ENCODE data around the gene FBXW9. TPM values are rescaled to one million over a fixed set of nuclear protein-coding genes. Genes with fewer than 3 reads are reported as not detected.

FBXW9 gene
- total and polyA plus RNA-seq, 2 experiments from 2014 or later, result 6.6 to 19.4 TPM

DNA sequence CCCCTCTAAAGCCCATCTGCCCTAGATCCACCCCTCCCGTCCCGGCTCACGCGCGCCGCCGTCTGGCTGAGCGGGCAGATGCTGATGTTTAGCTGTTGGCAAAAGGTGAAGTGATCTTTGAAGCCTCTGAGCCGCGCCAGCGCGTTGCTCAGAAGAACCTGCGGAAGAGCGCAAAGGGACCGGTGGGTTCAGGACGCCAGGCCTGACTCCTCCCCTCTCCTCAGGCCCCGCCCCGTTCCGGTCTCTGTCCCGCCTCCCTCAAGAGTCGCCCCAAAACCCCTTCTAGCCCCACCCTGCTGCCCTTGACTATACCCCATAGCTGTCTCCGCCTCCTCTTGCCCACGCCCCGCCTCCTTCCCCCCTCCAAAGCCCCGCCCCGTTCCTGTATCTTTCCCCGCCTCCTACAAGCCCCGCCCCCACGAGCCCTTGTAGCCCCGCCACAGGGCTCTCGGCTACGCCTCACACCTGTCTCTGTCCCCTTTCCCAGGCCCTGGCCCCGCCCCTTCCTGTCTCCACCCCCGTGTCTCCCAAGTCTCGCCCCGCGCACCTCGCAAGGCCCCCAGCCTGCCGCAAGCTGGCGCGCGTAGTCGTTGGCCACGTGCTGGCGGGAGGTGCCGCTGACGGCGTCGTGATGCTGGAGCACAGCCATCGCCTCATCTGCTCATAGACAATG, 39.4 kb downstream of the FBXW9 start:
- H3K4me2 ChIP-seq, result peak overlapping the region; percentile 65
- peak overlapping the region; percentile 75 for H3K27ac ChIP-seq (ENCODE audit: low read depth)
- no peaks in the 10 kb centered on the region for H3K9me3 Mint-ChIP-seq
- peaks cover 13% of the 10 kb centered on the region for H3F3A ChIP-seq (replicated peaks; ENCODE audit: low read depth)
- DNase-seq (ENCODE audit: low spot score) (peak; percentile 98), ATAC-seq (peak; percentile 93)
- H3K27me3 Mint-ChIP-seq (ENCODE audit: insufficient read depth, low read depth, poor library complexity), result peaks cover 4% of the 10 kb centered on the region
- TF ChIP-seq POLR2AphosphoS5 (IDR thresholded peaks at IDR 0.05; ENCODE audit: low read depth), result peak; percentile 51; the same call in 1 of the 2 replicates
- TF ChIP-seq, protein P1, sequence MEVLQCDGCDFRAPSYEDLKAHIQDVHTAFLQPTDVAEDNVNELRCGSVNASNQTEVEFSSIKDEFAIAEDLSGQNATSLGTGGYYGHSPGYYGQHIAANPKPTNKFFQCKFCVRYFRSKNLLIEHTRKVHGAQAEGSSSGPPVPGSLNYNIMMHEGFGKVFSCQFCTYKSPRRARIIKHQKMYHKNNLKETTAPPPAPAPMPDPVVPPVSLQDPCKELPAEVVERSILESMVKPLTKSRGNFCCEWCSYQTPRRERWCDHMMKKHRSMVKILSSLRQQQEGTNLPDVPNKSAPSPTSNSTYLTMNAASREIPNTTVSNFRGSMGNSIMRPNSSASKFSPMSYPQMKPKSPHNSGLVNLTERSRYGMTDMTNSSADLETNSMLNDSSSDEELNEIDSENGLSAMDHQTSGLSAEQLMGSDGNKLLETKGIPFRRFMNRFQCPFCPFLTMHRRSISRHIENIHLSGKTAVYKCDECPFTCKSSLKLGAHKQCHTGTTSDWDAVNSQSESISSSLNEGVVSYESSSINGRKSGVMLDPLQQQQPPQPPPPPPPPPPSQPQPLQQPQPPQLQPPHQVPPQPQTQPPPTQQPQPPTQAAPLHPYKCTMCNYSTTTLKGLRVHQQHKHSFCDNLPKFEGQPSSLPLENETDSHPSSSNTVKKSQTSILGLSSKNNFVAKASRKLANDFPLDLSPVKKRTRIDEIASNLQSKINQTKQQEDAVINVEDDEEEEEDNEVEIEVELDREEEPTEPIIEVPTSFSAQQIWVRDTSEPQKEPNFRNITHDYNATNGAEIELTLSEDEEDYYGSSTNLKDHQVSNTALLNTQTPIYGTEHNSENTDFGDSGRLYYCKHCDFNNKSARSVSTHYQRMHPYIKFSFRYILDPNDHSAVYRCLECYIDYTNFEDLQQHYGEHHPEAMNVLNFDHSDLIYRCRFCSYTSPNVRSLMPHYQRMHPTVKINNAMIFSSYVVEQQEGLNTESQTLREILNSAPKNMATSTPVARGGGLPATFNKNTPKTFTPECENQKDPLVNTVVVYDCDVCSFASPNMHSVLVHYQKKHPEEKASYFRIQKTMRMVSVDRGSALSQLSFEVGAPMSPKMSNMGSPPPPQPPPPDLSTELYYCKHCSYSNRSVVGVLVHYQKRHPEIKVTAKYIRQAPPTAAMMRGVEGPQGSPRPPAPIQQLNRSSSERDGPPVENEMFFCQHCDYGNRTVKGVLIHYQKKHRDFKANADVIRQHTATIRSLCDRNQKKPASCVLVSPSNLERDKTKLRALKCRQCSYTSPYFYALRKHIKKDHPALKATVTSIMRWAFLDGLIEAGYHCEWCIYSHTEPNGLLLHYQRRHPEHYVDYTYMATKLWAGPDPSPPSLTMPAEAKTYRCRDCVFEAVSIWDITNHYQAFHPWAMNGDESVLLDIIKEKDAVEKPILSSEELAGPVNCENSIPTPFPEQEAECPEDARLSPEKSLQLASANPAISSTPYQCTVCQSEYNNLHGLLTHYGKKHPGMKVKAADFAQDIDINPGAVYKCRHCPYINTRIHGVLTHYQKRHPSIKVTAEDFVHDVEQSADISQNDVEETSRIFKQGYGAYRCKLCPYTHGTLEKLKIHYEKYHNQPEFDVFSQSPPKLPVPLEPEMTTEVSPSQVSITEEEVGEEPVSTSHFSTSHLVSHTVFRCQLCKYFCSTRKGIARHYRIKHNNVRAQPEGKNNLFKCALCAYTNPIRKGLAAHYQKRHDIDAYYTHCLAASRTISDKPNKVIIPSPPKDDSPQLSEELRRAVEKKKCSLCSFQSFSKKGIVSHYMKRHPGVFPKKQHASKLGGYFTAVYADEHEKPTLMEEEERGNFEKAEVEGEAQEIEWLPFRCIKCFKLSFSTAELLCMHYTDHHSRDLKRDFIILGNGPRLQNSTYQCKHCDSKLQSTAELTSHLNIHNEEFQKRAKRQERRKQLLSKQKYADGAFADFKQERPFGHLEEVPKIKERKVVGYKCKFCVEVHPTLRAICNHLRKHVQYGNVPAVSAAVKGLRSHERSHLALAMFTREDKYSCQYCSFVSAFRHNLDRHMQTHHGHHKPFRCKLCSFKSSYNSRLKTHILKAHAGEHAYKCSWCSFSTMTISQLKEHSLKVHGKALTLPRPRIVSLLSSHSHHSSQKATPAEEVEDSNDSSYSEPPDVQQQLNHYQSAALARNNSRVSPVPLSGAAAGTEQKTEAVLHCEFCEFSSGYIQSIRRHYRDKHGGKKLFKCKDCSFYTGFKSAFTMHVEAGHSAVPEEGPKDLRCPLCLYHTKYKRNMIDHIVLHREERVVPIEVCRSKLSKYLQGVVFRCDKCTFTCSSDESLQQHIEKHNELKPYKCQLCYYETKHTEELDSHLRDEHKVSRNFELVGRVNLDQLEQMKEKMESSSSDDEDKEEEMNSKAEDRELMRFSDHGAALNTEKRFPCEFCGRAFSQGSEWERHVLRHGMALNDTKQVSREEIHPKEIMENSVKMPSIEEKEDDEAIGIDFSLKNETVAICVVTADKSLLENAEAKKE (CRISPR knock-in tag; IDR thresholded peaks at IDR 0.05), result no peak
- TF ChIP-seq STAT1 (IDR thresholded peaks at IDR 0.05; ENCODE audit: unreplicated experiment), result no peak
- 0 out of 2 replicates have a peak, but pooled peaks have one; percentile 18 for TF ChIP-seq CREB1 (CRISPR knock-in tag; IDR thresholded peaks at IDR 0.05; ENCODE audit: low read depth)
- no peak for TF ChIP-seq ZNF331 (CRISPR knock-in tag; IDR thresholded peaks at IDR 0.05; ENCODE audit: low read depth)
- no peak for TF ChIP-seq EZH2 (IDR thresholded peaks at IDR 0.05; ENCODE audit: low read depth, unreplicated experiment)
- TF ChIP-seq ZNF114 (CRISPR knock-in tag; IDR thresholded peaks at IDR 0.05), result no peak
- no peak for TF ChIP-seq EZH2phosphoT487 (IDR thresholded peaks at IDR 0.05; ENCODE audit: unreplicated experiment)
- TF ChIP-seq JUNB (IDR thresholded peaks at IDR 0.05; ENCODE audit: unreplicated experiment), result no peak
- TF ChIP-seq, protein P2, sequence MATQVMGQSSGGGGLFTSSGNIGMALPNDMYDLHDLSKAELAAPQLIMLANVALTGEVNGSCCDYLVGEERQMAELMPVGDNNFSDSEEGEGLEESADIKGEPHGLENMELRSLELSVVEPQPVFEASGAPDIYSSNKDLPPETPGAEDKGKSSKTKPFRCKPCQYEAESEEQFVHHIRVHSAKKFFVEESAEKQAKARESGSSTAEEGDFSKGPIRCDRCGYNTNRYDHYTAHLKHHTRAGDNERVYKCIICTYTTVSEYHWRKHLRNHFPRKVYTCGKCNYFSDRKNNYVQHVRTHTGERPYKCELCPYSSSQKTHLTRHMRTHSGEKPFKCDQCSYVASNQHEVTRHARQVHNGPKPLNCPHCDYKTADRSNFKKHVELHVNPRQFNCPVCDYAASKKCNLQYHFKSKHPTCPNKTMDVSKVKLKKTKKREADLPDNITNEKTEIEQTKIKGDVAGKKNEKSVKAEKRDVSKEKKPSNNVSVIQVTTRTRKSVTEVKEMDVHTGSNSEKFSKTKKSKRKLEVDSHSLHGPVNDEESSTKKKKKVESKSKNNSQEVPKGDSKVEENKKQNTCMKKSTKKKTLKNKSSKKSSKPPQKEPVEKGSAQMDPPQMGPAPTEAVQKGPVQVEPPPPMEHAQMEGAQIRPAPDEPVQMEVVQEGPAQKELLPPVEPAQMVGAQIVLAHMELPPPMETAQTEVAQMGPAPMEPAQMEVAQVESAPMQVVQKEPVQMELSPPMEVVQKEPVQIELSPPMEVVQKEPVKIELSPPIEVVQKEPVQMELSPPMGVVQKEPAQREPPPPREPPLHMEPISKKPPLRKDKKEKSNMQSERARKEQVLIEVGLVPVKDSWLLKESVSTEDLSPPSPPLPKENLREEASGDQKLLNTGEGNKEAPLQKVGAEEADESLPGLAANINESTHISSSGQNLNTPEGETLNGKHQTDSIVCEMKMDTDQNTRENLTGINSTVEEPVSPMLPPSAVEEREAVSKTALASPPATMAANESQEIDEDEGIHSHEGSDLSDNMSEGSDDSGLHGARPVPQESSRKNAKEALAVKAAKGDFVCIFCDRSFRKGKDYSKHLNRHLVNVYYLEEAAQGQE (IDR thresholded peaks at IDR 0.05; ENCODE audit: unreplicated experiment), result no peak
- TF ChIP-seq, protein P3, sequence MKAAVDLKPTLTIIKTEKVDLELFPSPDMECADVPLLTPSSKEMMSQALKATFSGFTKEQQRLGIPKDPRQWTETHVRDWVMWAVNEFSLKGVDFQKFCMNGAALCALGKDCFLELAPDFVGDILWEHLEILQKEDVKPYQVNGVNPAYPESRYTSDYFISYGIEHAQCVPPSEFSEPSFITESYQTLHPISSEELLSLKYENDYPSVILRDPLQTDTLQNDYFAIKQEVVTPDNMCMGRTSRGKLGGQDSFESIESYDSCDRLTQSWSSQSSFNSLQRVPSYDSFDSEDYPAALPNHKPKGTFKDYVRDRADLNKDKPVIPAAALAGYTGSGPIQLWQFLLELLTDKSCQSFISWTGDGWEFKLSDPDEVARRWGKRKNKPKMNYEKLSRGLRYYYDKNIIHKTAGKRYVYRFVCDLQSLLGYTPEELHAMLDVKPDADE (IDR thresholded peaks at IDR 0.05), result no peak
- no peak for TF ChIP-seq NANOG (IDR thresholded peaks at IDR 0.05; ENCODE audit: borderline replicate concordance)
- TF ChIP-seq, protein P4, sequence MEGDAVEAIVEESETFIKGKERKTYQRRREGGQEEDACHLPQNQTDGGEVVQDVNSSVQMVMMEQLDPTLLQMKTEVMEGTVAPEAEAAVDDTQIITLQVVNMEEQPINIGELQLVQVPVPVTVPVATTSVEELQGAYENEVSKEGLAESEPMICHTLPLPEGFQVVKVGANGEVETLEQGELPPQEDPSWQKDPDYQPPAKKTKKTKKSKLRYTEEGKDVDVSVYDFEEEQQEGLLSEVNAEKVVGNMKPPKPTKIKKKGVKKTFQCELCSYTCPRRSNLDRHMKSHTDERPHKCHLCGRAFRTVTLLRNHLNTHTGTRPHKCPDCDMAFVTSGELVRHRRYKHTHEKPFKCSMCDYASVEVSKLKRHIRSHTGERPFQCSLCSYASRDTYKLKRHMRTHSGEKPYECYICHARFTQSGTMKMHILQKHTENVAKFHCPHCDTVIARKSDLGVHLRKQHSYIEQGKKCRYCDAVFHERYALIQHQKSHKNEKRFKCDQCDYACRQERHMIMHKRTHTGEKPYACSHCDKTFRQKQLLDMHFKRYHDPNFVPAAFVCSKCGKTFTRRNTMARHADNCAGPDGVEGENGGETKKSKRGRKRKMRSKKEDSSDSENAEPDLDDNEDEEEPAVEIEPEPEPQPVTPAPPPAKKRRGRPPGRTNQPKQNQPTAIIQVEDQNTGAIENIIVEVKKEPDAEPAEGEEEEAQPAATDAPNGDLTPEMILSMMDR (conservative IDR thresholded peaks at IDR 0.05; ENCODE audit: low read depth in 2 of 2), result peak; percentile 68 to 82
- peak overlapping the region; percentile 61; the same call in 1 of the 2 replicates for H2AFZ ChIP-seq
- H3K36me3 ChIP-seq (ENCODE audit: insufficient read depth), result peaks cover 13% of the 10 kb centered on the region; the same call in 1 of the 2 replicates
- peak overlapping the region; percentile 36 for H3K4me3 ChIP-seq
- no peaks in the 10 kb centered on the region for H3K79me2 ChIP-seq (replicated peaks; ENCODE audit: insufficient read depth)
- H3K27ac Mint-ChIP-seq, result peak overlapping the region; percentile 44
- H3K36me3 Mint-ChIP-seq (ENCODE audit: low read depth), result peaks cover 54% of the 10 kb centered on the region
- no peaks in the 10 kb centered on the region for H3K4me1 ChIP-seq (ENCODE audit: insufficient read depth)
- peaks cover 6% of the 10 kb centered on the region; the same call in 2 of the 3 replicates for H3K4me1 Mint-ChIP-seq
- no peaks in the 10 kb centered on the region for H3K9me2 ChIP-seq (ENCODE audit: insufficient read depth)
- H3K27me3 ChIP-seq (ENCODE audit: insufficient read depth), result no peaks in the 10 kb centered on the region
- peak overlapping the region; percentile 36; the same call in 2 of the 3 replicates for H3K4me3 Mint-ChIP-seq
- no peaks in the 10 kb centered on the region; the same call in 1 of the 2 replicates for H4K20me1 ChIP-seq (replicated peaks; ENCODE audit: insufficient read depth)
